HG02943 (cell line): ENCODE results near the gene CTBP1.

Experiments
- ATAC-seq: cut with Tn5 transposase; IDR thresholded peaks from one replicate; pipeline ENCODE4 v1.9.1; 2021; ENCODE audit warnings: mild to moderate bottlenecking, low read depth, moderate library complexity; ENCODE audit not compliant: unreplicated experiment

CTBP1 gene

DNA sequence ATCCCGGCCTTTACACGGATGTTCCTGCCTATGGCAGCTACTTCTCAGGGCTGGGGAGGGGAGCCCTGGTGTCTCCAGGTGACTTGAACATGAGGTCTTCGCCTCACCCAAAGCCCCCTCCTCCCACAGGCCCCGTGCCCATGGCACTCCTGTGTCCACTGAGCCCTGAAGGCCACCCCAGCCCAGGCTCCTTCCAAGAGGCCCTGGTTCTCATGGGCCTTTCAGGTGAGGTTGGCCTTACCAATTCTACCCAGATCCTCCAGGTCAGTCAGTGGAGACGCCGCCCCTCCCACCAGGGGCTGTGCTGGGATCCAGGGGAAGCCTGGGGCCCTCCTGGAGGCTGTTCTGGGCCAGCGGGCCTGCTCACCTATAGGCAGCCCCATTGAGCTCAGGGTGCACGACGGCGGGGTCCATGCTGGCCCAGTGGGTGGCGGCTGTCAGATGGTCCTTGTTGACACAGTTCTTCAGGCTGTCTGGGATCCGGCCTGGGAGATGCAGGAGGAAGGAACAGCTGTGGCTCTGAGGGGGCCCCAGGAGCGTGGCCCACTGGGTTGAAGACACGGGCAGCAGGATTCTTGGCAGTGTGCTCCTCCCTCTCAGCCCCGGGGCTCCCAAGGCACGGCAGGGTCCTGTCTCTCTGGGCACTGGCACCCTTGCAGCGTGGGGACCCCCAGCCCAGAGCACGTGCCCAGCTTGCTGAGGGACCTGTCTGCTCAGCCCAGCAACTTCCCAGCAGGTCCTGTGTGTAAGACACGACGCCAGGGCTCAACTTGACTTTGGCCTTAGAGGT, 36.2 kb downstream of the CTBP1 start:
- ATAC-seq, result no peak

DNA sequence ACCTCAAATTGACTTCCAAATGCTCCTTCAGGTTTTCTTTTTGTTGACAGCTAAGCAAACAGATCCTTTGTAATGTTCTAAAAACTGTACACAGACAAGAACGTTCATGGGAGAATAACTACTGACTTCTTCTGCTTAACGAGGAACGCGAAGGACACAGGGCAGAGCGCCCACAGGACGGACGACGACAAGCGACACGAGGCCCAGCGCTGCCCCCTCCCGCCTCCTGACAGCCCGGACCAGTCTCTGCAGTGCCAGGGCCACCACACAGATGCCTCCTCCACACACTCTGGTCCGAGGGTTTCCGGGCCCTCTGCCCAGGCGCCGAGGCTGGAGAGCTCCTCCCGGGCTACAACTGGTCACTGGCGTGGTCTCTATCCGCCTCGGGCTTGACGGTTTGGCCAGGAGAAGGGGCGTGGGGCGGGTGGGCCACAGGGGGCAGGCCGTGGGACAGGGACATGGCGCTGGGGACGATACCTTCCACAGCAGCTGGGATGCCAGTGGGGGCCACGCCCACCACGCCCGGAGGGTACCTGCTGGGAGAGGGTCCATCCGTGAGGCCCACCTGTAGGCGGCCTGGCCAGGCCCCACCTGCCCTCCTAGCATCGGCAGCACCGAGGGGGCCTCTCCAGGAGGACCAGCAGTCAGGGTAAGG, 36.9 kb downstream of the CTBP1 start:
- no peak for ATAC-seq

DNA sequence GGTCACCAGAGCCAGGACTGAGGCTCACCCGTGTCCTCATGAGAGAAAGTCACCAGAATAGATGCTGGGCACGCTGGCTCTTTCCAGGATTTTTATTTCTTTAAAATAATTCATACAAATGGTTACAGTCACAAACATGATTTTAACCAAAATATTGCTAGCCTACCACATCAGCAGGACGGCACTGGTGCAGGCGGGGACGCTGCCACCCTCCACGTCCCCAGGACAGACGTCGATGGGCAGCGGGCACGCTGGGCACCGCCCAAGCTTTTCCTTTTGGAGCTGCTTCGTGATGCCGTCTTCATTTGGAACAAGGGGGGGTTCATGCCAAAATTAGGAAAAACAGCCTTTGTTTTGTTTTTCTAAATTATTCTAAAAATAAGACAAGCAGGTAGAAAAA, 37.6 kb downstream of the CTBP1 start:
- no peak for ATAC-seq

DNA sequence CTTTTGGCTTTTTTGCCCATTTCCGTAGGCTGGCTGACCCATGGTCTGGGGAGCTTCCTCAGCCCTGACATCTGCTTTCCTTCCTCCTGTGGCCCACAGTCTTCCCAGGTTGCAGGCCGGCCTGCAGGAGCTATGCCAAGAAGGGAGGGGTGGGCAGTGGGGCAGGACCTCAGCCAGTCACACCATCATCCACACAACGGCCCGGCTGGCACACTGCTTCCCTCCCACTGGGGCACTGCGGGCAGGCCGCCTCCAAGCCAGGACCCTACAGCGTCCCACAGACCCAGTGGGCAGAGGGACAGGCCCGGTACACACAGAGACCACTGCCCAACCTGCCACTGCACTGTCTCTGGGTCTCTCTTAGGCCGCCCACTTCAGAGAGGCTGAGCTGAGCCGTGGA, 38.0 kb downstream of the CTBP1 start:
- ATAC-seq, result no peak

DNA sequence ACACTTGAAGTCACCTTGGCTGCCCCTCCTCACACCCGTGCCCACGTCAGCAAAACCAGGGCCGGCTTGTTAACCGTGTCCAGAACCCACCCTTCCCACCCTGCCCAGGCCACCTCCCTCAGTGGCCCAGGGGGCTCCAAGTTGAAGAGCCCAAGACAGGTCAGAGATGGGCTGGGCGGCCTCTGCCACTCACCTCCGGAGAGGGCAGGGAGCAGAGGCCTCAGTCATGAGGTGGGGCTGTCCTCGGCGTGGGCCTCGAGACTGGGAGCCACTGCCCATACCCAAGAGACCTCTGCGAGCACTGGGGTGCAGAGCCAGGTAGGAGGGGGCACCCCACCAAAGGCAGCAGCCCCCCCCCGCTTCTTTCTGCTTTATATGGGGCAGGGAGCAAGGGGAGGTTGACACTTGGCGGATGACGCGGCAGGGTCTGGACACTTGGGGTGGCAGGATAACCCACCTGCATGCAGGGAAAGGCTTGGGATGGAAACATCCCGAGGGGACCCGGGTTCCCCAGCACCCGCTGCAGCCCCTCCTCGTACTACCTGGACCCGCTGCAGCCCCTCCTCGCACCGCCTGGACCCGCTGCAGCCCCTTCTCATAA, 38.6 kb downstream of the CTBP1 start:
- no peak for ATAC-seq

DNA sequence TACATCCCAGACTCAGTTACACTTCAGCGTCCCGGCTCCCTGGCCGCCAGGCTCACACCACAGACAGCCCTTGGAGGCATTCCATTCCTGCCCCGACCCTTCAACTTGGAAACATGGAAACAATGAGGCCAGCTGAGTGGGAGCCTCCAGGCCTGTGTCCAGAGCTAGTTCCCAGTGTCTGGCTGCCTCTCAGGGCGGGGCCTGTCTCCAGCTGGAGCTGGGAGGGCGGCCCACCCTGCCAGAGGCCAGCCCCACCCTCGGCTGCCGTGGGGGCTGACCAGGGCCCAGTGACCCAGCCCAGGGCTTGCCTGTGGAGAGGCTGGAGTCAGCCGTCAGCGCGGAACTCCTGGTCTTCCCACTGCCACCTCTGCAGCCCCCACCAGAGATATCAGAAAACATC, 39.1 kb downstream of the CTBP1 start:
- ATAC-seq, result no peak

DNA sequence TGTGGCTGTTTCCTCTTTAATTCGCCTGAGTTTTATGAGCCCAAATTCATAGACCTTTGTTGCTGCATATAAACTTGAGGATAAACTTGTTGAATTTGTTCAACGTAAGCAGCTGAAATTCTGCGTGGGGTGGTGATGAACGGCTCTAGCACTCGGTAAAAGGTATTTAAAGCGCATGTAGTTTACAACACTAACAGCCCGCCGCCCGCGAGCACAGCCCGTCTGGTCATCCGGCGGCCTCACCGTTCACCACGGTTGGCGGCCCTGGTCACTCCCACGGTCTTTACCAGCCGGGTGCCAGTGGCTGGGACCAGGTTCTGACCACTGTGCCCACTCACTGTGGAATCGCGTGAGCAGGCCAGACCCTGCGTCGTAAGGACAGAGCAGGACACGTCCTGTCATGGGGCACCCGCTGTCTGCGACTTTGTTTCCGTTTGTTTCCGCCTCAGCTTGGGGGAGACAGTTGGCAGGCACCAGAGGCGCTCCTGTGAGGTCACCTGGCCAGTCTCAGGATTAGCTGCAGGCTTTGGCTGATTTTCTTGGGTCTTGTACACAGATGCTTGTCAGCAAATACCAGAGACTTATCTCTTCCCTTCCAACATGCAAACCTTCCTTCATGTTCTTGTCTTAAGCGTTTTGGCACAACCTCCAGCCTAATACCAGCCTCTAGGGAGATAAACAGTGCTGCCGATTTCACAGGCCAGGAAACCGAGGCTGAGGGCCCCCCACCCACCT, 39.8 kb downstream of the CTBP1 start:
- ATAC-seq, result no peak

DNA sequence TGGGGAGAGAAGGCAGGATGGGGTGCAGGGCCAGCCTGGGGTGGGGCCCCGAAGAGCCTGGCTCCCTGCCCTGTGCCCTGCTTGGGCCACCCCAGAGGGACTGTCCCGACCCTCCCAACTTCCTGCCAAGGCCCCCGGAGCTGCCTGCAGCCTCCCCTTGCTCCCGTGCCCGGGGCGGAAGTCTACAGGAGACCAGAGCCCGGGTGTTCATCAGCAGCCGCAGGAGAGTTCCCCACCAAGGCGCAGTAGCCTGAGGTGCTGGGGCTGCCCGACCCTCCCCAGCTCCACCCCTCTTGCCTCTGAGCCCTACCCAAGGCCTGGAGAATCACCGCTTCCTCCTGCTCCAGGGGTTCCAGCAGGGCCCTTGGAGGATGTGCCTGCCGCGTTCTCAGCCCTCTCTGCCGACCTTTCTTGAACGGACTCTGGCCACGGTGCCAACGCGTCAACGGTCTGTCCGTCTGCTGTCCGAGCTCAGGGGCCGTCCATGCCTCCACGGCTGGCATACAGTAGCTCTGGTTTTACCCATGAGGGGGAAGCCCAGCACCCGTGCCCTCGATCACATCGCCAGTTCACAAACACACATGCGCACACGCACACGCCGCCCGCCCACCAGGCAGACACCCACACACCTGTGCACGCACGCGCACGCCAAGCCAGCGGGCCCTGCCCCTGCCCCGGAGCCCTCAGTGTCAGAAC, 40.5 kb downstream of the CTBP1 start:
- no peak for ATAC-seq

DNA sequence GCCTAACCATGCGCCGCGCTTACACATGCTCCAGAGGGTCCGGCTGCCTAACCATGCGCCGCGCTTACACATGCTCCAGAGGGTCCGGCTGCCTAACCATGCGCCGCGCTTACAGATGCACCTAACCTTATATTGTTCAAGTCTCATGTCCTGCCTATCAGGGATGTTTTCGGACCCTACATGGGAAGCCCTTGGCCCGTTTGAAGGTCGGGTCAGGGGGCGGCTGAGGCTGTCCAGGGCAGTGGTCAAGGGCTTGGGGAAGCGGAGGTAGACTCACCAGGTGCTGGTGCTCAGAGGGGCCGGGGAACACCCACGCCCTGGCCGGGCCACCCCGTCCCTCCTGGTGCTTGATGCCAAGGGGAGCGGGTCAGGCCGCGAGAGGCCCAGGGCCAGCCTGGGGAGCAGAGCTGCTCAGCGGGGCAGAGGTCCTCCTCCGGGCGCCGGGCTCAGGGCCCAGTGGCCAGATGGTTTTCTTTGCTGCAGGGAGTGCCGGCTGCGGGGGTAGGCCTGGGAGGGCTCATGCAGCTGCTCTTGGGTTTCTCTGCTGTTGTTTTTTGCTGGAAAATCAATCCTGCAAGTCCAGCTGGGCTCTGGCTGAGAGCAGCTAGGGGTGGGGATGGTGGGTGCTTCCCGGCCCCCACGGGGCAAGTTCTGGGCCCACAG, 41.2 kb downstream of the CTBP1 start:
- ATAC-seq, result no peak

DNA sequence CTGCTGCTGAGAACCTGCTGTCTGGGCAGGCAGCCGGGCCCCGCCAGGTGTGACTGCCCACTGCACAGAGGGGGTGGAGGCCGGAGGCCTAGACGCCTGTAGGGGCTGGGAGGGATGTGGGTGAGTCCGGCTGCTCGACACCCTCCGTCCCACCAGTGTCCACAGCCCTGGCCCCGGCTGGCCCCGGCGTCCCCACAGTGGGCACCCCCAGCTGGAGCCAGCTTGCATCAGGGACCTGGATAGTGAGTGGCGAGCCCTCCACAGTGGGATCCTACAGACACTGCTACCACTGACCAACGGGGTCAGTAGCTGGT, 41.8 kb downstream of the CTBP1 start:
- no peak for ATAC-seq

DNA sequence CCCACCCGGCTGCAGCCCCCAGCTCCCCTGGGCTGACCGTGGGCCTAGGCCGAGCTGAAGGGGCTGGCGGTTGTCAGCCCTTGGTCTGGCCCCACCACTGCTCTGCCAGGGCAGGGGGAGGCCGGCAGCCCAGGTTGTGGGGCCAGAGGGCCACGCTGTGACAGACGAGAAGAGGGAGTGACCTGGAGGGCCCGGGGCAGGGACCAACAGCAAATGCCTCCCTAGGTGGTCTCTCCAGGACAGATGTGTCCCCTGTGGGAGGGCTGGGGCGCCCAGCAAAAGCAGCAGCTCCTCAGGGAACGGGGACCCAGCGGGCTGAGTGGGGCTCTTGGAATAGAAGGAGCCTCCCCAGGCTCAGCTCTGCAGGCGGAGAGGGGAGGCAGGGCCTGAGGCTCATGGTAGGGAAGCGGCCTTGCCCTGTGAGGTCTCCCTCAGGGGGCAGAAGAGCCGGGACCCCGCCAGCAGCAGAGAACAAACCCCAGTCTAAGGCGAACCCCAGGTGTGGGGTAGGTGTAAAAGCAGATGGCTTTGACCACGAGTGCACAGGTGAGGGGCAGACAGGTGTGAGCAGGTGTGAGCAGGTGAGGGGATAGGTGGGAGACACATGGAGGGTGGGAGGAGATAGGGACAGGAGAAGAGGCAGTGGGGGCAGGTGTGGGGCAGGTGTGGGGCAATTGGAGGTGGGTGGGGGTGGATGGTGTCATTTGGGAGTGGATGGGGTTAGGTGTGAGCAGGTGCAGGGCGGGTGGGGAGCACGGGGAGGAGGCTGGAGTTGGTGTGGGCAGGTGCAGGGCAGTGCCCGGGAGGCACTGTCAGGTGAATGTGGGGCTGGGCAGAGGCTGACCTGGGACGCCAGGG, 42.4 kb downstream of the CTBP1 start:
- no peak for ATAC-seq

DNA sequence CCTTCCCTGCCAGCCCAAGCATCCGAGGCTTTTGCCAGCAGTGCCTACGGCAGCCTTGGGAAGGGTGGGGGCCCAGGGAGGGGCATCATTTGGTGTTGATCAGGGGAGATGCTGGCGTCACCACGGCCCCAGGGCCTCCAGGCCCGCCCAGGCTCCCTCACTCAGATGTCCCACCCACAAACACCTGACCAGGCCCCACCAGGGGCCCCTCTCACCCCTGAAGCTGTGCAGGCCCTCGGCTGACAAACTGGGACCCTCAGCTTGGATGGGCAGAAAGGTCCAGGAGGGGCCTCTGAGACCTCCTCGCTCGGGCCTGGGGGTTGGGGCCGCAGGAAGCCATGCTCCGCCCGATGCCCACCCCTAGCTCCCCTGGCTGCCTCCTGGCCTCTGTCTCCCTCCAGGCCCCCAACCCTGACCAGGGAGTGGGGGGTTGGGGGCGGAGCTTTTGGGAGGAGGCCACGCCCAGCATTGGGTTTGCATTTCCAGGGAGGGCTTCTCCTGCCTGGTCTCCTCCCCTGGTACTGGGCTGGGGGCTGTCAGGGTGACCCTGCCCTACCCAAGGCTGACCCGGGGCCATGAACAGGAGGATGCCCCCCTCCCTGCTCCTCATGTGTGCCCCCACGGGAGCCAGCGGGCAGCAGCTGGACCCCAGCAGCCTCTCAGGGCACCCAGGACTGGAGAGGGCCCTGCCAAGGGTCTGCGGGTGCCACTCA, 43.2 kb downstream of the CTBP1 start:
- ATAC-seq, result no peak

DNA sequence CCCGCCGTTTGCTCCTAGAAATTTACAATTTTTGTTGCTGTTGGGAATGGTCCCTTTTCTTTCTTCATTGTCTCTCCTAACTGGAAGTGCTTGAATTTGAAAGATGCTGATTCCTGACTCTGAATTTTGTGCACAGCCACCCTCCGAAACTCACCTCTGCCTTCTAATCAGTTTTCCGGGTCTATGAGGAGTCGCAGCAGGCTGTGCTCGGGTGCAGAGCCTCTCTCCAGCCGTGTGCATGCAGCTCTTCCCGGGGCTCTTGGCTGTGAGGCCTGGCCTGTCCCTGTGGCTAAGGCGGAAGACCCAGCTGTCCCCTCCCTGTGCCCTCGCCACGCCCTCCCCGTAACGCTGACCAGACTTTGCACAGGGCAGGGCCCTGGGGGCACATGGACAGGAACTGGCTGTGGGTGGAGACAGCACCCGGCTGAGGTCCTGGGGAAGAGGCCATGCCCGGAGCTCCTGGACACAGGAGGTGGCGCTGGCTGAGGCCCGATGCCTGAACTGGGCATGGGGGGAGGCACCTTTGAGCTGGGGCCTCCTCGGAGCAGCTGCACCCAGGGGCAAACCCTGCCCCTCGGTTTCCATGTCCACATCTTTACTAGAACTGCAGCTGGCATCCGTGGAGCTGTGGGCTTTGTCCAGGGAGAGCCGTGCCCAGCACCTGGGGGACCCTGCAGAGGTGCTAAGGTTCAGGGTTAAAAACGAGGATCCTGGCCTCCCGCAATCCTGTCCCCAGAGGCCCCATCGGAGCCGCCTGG, 43.9 kb downstream of the CTBP1 start:
- ATAC-seq, result no peak

DNA sequence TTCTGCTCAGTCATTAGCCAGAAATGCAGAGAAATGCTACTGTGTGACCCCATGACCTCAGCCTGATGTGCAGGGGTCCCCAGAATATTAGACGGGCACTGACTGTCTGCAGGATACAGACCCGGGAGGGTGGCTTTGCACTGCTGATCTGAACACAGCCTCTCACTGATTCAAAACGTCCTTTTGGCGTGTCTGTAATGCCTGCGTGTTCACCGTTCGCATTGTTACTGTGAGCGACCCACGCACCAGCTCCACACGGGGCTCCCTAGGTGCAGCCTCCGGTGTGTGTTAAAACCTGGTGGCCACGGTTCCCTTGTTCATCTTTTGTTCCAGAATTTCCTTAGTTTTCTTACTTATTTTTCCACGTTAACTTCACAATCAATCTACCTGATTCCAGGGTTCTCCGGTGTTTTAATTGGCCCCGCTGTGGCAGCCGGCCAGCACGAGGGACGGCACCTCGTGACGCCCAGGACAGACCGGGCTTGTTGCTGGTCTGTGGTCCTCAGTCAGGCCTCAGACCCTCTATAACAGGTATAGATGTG, 44.6 kb downstream of the CTBP1 start:
- ATAC-seq, result no peak

DNA sequence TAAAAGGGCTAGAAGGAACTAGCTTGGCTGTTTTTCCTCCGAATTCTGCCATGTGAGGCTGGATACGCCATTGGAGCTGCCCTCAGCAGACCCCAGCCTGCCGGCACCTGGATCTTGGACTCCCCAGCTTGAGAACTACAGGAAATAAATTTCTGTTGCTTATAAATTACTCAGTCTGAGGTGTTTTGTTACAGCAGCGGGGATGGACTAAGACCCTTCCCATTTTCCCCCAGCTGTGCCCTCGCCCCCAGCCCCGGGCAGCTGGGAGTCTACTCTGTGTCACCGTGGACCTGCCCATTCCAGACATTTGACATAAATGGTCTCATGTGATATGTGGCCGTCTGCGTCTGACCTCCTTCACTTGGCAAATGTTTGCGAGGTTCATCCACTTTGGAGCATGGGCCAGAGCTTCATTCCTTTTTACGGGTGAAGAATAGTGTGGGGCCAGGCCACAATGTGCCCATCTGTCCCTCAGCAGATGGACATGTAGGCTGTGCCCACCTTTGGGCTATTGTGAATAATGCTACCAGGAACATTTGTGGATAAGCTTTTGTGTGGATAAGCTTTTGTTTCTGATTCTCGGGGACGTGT, 45.8 kb downstream of the CTBP1 start:
- no peak for ATAC-seq

DNA sequence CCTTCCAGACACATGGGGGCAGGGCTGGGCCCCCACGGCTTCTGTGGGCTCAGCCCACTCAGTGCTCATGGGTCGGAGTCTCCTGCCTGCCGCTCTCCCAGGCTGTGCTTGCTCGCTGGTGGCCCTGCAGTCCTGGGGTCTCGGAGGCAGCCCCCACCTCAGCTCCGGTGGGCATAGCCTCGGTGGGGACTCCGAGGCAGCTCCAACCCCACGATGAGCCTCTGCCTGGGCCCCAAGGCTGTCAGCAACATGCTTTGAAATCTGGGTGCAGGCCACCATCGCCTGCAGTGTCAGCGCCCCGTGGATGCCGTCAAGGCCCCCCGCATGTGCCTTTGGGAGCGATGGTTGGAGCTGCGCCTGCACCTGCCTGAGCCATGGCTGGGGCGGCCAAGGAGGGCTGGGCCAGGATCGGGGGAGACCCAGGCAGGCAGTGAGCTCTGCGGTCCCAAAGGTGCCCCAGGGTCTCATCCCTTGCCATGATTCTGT, 46.4 kb downstream of the CTBP1 start:
- ATAC-seq, result no peak

DNA sequence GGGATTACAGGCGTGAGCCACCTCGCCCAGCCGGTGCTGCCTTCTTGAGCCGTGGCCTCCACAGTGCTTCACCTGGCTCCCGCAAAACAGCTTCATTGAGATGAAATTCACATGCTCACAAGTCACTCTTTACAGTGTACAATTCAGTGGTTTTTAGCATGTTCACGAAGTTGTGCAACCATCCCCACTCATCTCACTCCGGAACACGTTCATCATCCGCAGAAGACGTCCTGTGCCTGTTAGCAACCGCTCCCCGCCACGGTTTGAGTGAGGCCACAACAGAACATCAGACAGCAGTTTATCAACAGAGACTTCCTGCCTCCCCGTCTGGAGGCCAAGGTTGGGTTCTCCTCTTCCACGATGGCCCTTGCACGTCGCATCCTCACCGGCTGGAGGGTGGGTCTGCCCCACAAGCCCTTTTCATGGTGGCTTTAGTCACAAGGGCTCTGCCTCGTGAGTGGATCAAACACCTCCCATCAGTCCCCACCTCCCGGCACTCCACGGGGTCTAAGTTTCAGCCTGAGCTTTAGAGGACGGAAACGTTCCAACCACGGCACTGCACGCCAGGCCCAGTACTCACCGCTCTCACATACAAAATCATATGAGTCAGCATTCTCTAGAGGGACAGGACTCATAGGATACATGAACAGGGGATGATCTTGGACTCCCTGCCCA, 46.9 kb downstream of the CTBP1 start:
- ATAC-seq, result peak; percentile 39
